Kidney epithelial cell (primary cell): Measurements from ENCODE around the gene ELMO1. TPM values are rescaled to one million over a fixed set of nuclear protein-coding genes. Genes with fewer than 3 reads are reported as not detected.

Experiments
- DNase-seq: peaks from one replicate; pipeline ENCODE4 v3.0.0-alpha.2; 2010; ENCODE audit warnings: low read depth
- H3K27me3 ChIP-seq: 2 replicates; pipeline ENCODE4 v1.6.0; 2011; ENCODE audit warnings: low read length; ENCODE audit not compliant: control insufficient read depth, insufficient read depth
- H3K36me3 ChIP-seq: 2 replicates; pipeline ENCODE4 v1.5.1; 2011; ENCODE audit warnings: low read length; ENCODE audit not compliant: control insufficient read depth, insufficient read depth
- H3K4me3 ChIP-seq: 2 replicates; pipeline ENCODE4 v1.5.1; 2011; ENCODE audit warnings: low read depth, mild to moderate bottlenecking, control low read depth, low read length
- CTCF ChIP-seq: IDR thresholded peaks from 2 replicates; pipeline ENCODE4 v1.5.1; 2011; ENCODE audit warnings: mild to moderate bottlenecking, moderate library complexity, low read length, control low read depth, inconsistent platforms; ENCODE audit not compliant: insufficient read depth, poor library complexity, severe bottlenecking
- total RNA-seq: library from RNA; depleted of rRNA; stranded (reverse); fragments of >200 nt; gene quantifications from 2 replicates; pipeline ENCODE4 v1.2.3, GENCODE V29; 2015

The ELMO1 gene
- total RNA-seq, 1 donor from 2014 or later = 11.4 TPM

- peak; percentile 92 for TF ChIP-seq CTCF
- no peaks in the 10 kb centered on the region for H3K27me3 ChIP-seq
- no peak overlapping the region for H3K4me3 ChIP-seq
- peak; percentile 12 for DNase-seq
- H3K36me3 ChIP-seq = no peaks in the 10 kb centered on the region
Observed at GRCh38 chr7:37198906-37199485, 249.7 kb downstream of the ELMO1 start.

GRCh38 chr7:37198041-37198905, 250.4 kb downstream of the ELMO1 start:
- no peaks in the 10 kb centered on the region for H3K36me3 ChIP-seq
- no peak for DNase-seq
- TF ChIP-seq CTCF = no peak

GRCh38 chr7:37197108-37197507, 251.6 kb downstream of the ELMO1 start:
- TF ChIP-seq CTCF = no peak
- DNase-seq = no peak
- H3K36me3 ChIP-seq = no peaks in the 10 kb centered on the region
- H3K4me3 ChIP-seq = no peak overlapping the region
- H3K27me3 ChIP-seq = no peaks in the 10 kb centered on the region

More at GRCh38 chr7:37198041-37198905, 250.4 kb downstream of the ELMO1 start:
- Histone ChIP-seq H3K27me3 (no peaks in the 10 kb centered on the region), H3K4me3 (no peak overlapping the region)

- TF ChIP-seq CTCF = no peak
- no peaks in the 10 kb centered on the region for H3K36me3 ChIP-seq
- DNase-seq = no peak
- H3K27me3 ChIP-seq = no peaks in the 10 kb centered on the region
- H3K4me3 ChIP-seq = no peak overlapping the region
Observed at GRCh38 chr7:37196676-37197075, 252.0 kb downstream of the ELMO1 start.

- no peak for TF ChIP-seq CTCF
Observed at GRCh38 chr7:37195388-37195787, 253.3 kb downstream of the ELMO1 start.

More at GRCh38 chr7:37195388-37195787, 253.3 kb downstream of the ELMO1 start:
- no peak for DNase-seq
- Histone ChIP-seq H3K36me3 (no peaks in the 10 kb centered on the region), H3K27me3 (no peaks in the 10 kb centered on the region), H3K4me3 (no peak overlapping the region)
